SK-N-SH (cell line): ENCODE measurements around the gene SPINK4. TPM values are rescaled to one million over a fixed set of nuclear protein-coding genes. Genes with fewer than 3 reads are reported as not detected.

Source experiments
- CTCF ChIA-PET: fragments of 300-600, 350-600 bp; formaldehyde crosslinking; extraction: SDS; loops from one replicate; lab custom pipeline; 2021; lab: Yijun Ruan, JAX
- POLR2A ChIA-PET: fragments of 350-600 bp; sonication (Branson Sonifier 250); formaldehyde crosslinking; extraction: SDS; loops from one replicate; lab custom pipeline; 2020; ENCODE audit warnings: antibody characterized with exemption, inconsistent platforms; lab: Yijun Ruan, JAX
- DNase-seq: peaks from one replicate; pipeline ENCODE4 v3.0.0; 2012
- H2AFZ ChIP-seq: fragments of 200-600 bp; sonication (generic); 2 replicates; pipeline ENCODE4 v1.8.1; 2016; ENCODE audit warnings: antibody characterized with exemption, mild to moderate bottlenecking, low read depth
- H3F3A ChIP-seq: fragments of 200-600 bp; sonication (generic); replicated peaks from 2 replicates; pipeline ENCODE3; 2016; ENCODE audit warnings: antibody characterized with exemption, mild to moderate bottlenecking; ENCODE audit not compliant: insufficient read depth
- H3K27ac ChIP-seq, 2 experiments: fragments of 200-500 bp in 1 of 2; fragments of 200-600 bp in 1 of 2; sonication (Bioruptor generic) in 1 of 2; sonication (generic), shearing (Covaris generic) in 1 of 2; 2 replicates each; pipeline versions ENCODE4 v1.5.1 to v1.6.1; 2014 to 2016; ENCODE audit warnings: low read depth in 2 of 2, inconsistent platforms in 1 of 2, low read length in 1 of 2, mild to moderate bottlenecking in 1 of 2, mixed read lengths in 1 of 2
- H3K27me3 ChIP-seq: fragments of 200-600 bp; sonication (generic), shearing (Covaris generic); 2 replicates; pipeline ENCODE4 v1.6.1; 2016; ENCODE audit warnings: mixed run types; ENCODE audit not compliant: insufficient read depth
- H3K36me3 ChIP-seq, 2 experiments: fragments of 200-500 bp in 1 of 2; fragments of 200-600 bp in 1 of 2; sonication (Bioruptor generic) in 1 of 2; sonication (generic) in 1 of 2; replicated peaks in 1 of 2; 2 replicates each; pipeline versions ENCODE3 to v1.5.1; 2014 to 2016; ENCODE audit warnings: low read length in 1 of 2, mild to moderate bottlenecking in 1 of 2; ENCODE audit not compliant: insufficient read depth in 2 of 2, control insufficient read depth in 1 of 2
- H3K4me1 ChIP-seq, 2 experiments: fragments of 200-500 bp in 1 of 2; fragments of 200-600 bp in 1 of 2; sonication (Bioruptor generic) in 1 of 2; sonication (generic), shearing (Covaris generic) in 1 of 2; 2 replicates each; pipeline versions ENCODE4 v1.5.1 to v1.6.1; 2014 to 2016; ENCODE audit warnings: low read depth in 1 of 2, low read length in 1 of 2, mixed run types in 1 of 2; ENCODE audit not compliant: insufficient read depth in 2 of 2, control insufficient read depth in 1 of 2
- H3K4me2 ChIP-seq: fragments of 200-600 bp; sonication (generic), shearing (Covaris generic); 2 replicates; pipeline ENCODE4 v1.6.1; 2017; ENCODE audit warnings: mixed run types
- H3K4me3 ChIP-seq, 2 experiments: fragments of 200-500 bp in 1 of 2; fragments of 200-600 bp in 1 of 2; sonication (Bioruptor generic) in 1 of 2; sonication (generic), shearing (Covaris generic) in 1 of 2; 2 replicates each; pipeline versions ENCODE4 v1.5.1 to v1.8.1; 2014 to 2016; ENCODE audit warnings: low read depth in 2 of 2, inconsistent platforms in 1 of 2, low read length in 1 of 2, mild to moderate bottlenecking in 1 of 2, mixed read lengths in 1 of 2, moderate library complexity in 1 of 2
- H3K79me2 ChIP-seq: fragments of 200-600 bp; sonication (generic); 2 replicates; pipeline ENCODE4 v1.8.1; 2017; ENCODE audit warnings: mild to moderate bottlenecking; ENCODE audit not compliant: insufficient read depth
- H3K9ac ChIP-seq: fragments of 200-600 bp; sonication (generic); 2 replicates; pipeline ENCODE4 v1.6.1; 2017; ENCODE audit warnings: mixed run types
- H3K9me2 ChIP-seq: fragments of 200-600 bp; sonication (generic); 2 replicates; pipeline ENCODE4 v1.6.1; 2017; ENCODE audit warnings: mixed run types
- H3K9me3 ChIP-seq: fragments of 200-600 bp; sonication (generic); 2 replicates; pipeline ENCODE4 v1.6.1; 2017; ENCODE audit warnings: mixed run types, mild to moderate bottlenecking, moderate library complexity
- H4K20me1 ChIP-seq: fragments of 200-600 bp; sonication (generic); 2 replicates; pipeline ENCODE4 v1.6.1; 2017; ENCODE audit warnings: mild to moderate bottlenecking, mixed run types; ENCODE audit not compliant: insufficient read depth
- ELF1 ChIP-seq: IDR thresholded peaks from 2 replicates; pipeline ENCODE4 v1.4.0; 2012
- FOSL2 ChIP-seq: IDR thresholded peaks from 2 replicates; pipeline ENCODE4 v1.4.0; 2012; ENCODE audit warnings: low read depth, mild to moderate bottlenecking, moderate library complexity, borderline replicate concordance
- FOXM1 ChIP-seq: IDR thresholded peaks from 2 replicates; pipeline ENCODE4 v1.4.0; 2012; ENCODE audit warnings: low read depth, mild to moderate bottlenecking
- IRF3 ChIP-seq: fragments of 150-350 bp; IDR thresholded peaks from 2 replicates; pipeline ENCODE4 v1.6.1; 2016; ENCODE audit warnings: mild to moderate bottlenecking, low read depth, low read length
- JUND ChIP-seq: IDR thresholded peaks from 2 replicates; pipeline ENCODE4 v1.4.0; 2012
- MEF2A ChIP-seq: IDR thresholded peaks from 2 replicates; pipeline ENCODE4 v1.4.0; 2012; ENCODE audit warnings: low read depth, borderline replicate concordance
- MXI1 ChIP-seq: IDR thresholded peaks from 2 replicates; pipeline ENCODE4 v1.6.1; 2012; ENCODE audit warnings: mild to moderate bottlenecking, low read depth, low read length, improper control_type of control experiment
- RXRA ChIP-seq: IDR thresholded peaks from 2 replicates; pipeline ENCODE4 v1.4.0; 2012; ENCODE audit warnings: low read depth, mild to moderate bottlenecking, borderline replicate concordance
- TCF12 ChIP-seq: IDR thresholded peaks from 2 replicates; pipeline ENCODE4 v1.4.0; 2012
- WGBS: methylation state at CpG from one replicate; pipeline ENCODE4 v1.1.6; 2017; ENCODE audit warnings: low lambda C conversion rate; 5-methylcytosine and 5-hydroxymethylcytosine counted together
- polyA plus RNA-seq, 3 experiments: library from polyadenylated mRNA; depleted of rRNA; stranded (reverse); fragments of >200 nt; gene quantifications; 2 replicates each; pipeline ENCODE4 v1.2.3, GENCODE V29; 2012
- TF ChIP-seq, protein P1 (sequence below): IDR thresholded peaks from 2 replicates; pipeline ENCODE4 v1.4.0; 2012; ENCODE audit warnings: low read depth, borderline replicate concordance

Gene SPINK4
- polyA plus RNA-seq, 1 of the 3 experiments (the other 2 are of a cell fraction), result not detected

DNA sequence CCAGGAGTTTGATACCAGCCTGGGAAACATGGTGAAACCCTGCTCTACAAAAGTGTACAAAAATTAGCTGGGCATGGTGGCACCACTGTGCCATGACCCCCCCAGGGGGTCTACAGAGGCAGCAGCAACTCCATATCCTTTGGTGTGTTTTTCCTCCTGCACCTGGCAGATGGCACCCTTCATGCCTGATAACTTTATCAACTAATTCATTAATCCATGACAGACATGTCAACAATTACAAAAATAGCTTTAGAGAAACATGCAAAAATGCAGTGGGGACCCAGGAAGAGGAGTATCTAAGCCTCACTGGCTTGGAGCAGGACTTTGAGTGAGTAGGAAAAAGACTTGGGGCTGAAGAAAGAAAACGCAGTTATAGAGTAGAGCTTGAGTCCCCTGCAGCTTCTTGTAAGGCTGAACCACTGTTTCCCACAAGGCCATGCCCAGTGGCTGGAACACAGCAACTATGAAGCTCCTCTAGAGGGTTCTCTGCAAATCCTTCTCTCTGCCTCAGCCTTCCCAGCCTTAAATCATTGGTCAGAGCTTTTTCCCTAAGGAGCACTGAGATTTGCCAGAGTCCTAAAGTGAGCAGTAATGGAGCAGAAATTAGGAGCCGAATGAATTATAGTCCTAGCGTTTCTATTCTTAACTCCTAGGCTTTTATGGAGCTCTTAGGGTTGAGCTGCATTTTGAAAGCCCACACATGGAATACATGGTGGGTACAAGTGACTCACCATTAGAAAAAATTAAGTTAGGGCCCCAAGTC is 47.3 kb upstream of the SPINK4 start:
- Histone ChIP-seq H3K27ac (peak overlapping the region; percentile 10 to 45; a peak in 2 of 4 replicates), H3K9me3 (no peaks in the 10 kb centered on the region), H4K20me1 (no peaks in the 10 kb centered on the region), H3K9me2 (no peaks in the 10 kb centered on the region), H3F3A (no peaks in the 10 kb centered on the region), H3K9ac (no peak overlapping the region), H3K4me3 (no peak overlapping the region), H3K27me3 (no peaks in the 10 kb centered on the region), H3K4me1 (peaks cover 3 to 15% of the 10 kb centered on the region in 2 experiments; a peak in 2 of 4 replicates), H3K36me3 (no peaks in the 10 kb centered on the region), H2AFZ (0 out of 2 replicates have a peak overlapping the region, but pooled peaks have one; percentile 38), H3K4me2 (no peak overlapping the region), H3K79me2 (no peaks in the 10 kb centered on the region)
- POLR2A ChIA-PET, result no interaction called here
- WGBS, result 50% methylated on average over 3 of the region's 3 CpGs
- DNase-seq, result no peak
- TF ChIP-seq TCF12 (0 out of 2 replicates have a peak, but pooled peaks have one; percentile 10), MXI1 (no peak)
- CTCF ChIA-PET, result interaction anchor here (0.8 to 1.3 kb wide), 2 partner anchors 21 to 41 kb away, joined by 3 to 4 read pairs; no protein-coding TSS in a partner anchor

DNA sequence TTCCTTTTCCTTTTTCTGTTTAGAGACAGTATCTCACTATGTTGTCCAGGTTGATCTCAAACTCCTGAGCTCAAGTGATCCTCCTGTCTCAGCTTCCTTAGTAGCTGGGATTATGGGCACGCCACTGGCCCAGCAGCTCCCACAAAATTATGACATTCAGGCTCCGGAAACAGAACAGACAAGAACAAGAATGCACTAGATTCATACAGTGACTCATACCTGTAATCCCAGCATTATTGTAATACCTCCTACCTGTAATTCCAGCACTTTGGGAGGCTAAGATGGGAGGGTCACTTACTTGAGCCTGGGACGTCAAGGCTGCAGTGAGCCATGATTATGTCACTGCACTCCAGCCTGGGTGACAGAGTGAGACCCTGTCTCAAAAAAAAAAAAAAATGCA is 46.1 kb upstream of the SPINK4 start:
- CTCF ChIA-PET, result interaction anchor here (0.7 kb wide), 1 partner anchor 281 kb away, joined by 3 read pairs; no protein-coding TSS in a partner anchor
- TF ChIP-seq MEF2A, result no peak
- no peak for TF ChIP-seq TCF12
- TF ChIP-seq, protein P1, sequence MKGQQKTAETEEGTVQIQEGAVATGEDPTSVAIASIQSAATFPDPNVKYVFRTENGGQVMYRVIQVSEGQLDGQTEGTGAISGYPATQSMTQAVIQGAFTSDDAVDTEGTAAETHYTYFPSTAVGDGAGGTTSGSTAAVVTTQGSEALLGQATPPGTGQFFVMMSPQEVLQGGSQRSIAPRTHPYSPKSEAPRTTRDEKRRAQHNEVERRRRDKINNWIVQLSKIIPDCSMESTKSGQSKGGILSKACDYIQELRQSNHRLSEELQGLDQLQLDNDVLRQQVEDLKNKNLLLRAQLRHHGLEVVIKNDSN, result no peak
- TF ChIP-seq FOXM1, result no peak
- TF ChIP-seq RXRA, result no peak
- no peak for TF ChIP-seq ELF1
- no peak for TF ChIP-seq IRF3
- TF ChIP-seq FOSL2, result no peak
- no peak for TF ChIP-seq JUND
- TF ChIP-seq MXI1, result no peak
- Histone ChIP-seq H3K4me1 (peaks cover 0 to 10% of the 10 kb centered on the region in 2 experiments; a peak in 1 of 4 replicates), H4K20me1 (no peaks in the 10 kb centered on the region), H2AFZ (no peak overlapping the region), H3F3A (no peaks in the 10 kb centered on the region), H3K36me3 (no peaks in the 10 kb centered on the region), H3K79me2 (no peaks in the 10 kb centered on the region), H3K4me2 (no peak overlapping the region), H3K27ac (no peak overlapping the region), H3K9me3 (no peaks in the 10 kb centered on the region), H3K4me3 (no peak overlapping the region), H3K9me2 (no peaks in the 10 kb centered on the region), H3K9ac (no peak overlapping the region), H3K27me3 (no peaks in the 10 kb centered on the region)
- POLR2A ChIA-PET, result no interaction called here
- WGBS, result 65% methylated on average over 3 of the region's 3 CpGs
- no peak for DNase-seq
